ENCODE data around the gene ZNF628.
"Not testable (repeated sequence)": the region's sequence is repeated elsewhere in the genome, so short reads cannot be mapped to it uniquely, and the experiment has no call there.

The ZNF628 gene

GRCh38 chr19:55476100-55476775, at the start of gene ZNF628:
Gene ZNF628 (plus strand): TSS chr19:55476617. CDS start chr19:55479911, 3,294 bp downstream.
- DNase-seq: peak; percentile 98

GRCh38 chr19:55431183-55431582, 45.2 kb upstream of the ZNF628 start:
- no peak for DNase-seq

- DNase-seq: no peak
Observed at GRCh38 chr19:55432241-55432959, 44.0 kb upstream of the ZNF628 start.

GRCh38 chr19:55433292-55433691, 43.1 kb upstream of the ZNF628 start:
- DNase-seq: no peak

- DNase-seq: no peak
Observed at GRCh38 chr19:55434356-55434919, 42.0 kb upstream of the ZNF628 start.

GRCh38 chr19:55435020-55435419, 41.4 kb upstream of the ZNF628 start:
- DNase-seq: no peak

- DNase-seq: no peak
Observed at GRCh38 chr19:55436847-55437246, 39.6 kb upstream of the ZNF628 start.

GRCh38 chr19:55437410-55437809, 39.0 kb upstream of the ZNF628 start:
- DNase-seq: no peak

- DNase-seq: no peak
Observed at GRCh38 chr19:55439052-55439451, 37.4 kb upstream of the ZNF628 start.

- no peak for DNase-seq
Observed at GRCh38 chr19:55440411-55441105, 35.9 kb upstream of the ZNF628 start.

- DNase-seq: no peak
Observed at GRCh38 chr19:55441319-55441691, 35.1 kb upstream of the ZNF628 start.

GRCh38 chr19:55441692-55442321, 34.6 kb upstream of the ZNF628 start:
- DNase-seq: peak; percentile 58

GRCh38 chr19:55442372-55442961, 34.0 kb upstream of the ZNF628 start:
- DNase-seq: peak; percentile 35

- DNase-seq: peak; percentile 41
Observed at GRCh38 chr19:55443045-55443823, 33.2 kb upstream of the ZNF628 start, which contains the start of gene SHISA7. Gene SHISA7 (minus strand): TSS chr19:55443300. CDS start chr19:55442863, 437 bp downstream.

- no peak for DNase-seq
Observed at GRCh38 chr19:55443824-55444480, 32.5 kb upstream of the ZNF628 start.

GRCh38 chr19:55444646-55445045, 31.8 kb upstream of the ZNF628 start:
- no peak for DNase-seq

- no peak for DNase-seq
Observed at GRCh38 chr19:55446060-55446459, 30.4 kb upstream of the ZNF628 start.

GRCh38 chr19:55447421-55448174, 28.8 kb upstream of the ZNF628 start:
- peak; percentile 79 for DNase-seq

- not testable (repeated sequence) for DNase-seq
Observed at GRCh38 chr19:55448175-55448490, 28.3 kb upstream of the ZNF628 start.

GRCh38 chr19:55449469-55449868, 26.9 kb upstream of the ZNF628 start:
- no peak for DNase-seq

All from COR-L47 (cell line).